Smooth muscle cell (in vitro differentiated cells): ENCODE measurements around the gene ROR2. TPM values are rescaled to one million over a fixed set of nuclear protein-coding genes. Genes with fewer than 3 reads are reported as not detected.

Experiments used
- DNase-seq: peaks from one replicate; lab custom pipeline; 2025; ENCODE audit not compliant: unreplicated experiment; lab: John Stamatoyannopoulos, UW
- H2AFZ ChIP-seq: fragments of 200-600 bp; sonication (generic); 2 replicates; pipeline ENCODE4 v1.6.0; 2016; ENCODE audit warnings: antibody characterized with exemption, low read depth, mild to moderate bottlenecking
- H3F3A ChIP-seq: fragments of 200-600 bp; sonication (generic); 2 replicates; pipeline ENCODE4 v1.6.0; 2017; ENCODE audit warnings: antibody characterized with exemption, low read depth
- H3K27ac ChIP-seq: fragments of 200-600 bp; sonication (generic); 2 replicates; pipeline ENCODE4 v1.5.1; 2016; ENCODE audit warnings: low read depth, mild to moderate bottlenecking
- H3K27me3 ChIP-seq: fragments of 200-600 bp; sonication (generic); 2 replicates; pipeline ENCODE4 v1.6.1; 2016; ENCODE audit warnings: low read depth, mild to moderate bottlenecking
- H3K36me3 ChIP-seq: fragments of 200-600 bp; sonication (generic); 2 replicates; pipeline ENCODE4 v1.5.1; 2016; ENCODE audit warnings: low read depth
- H3K4me1 ChIP-seq: fragments of 200-600 bp; sonication (generic); 2 replicates; pipeline ENCODE4 v1.5.1; 2016; ENCODE audit warnings: low read depth
- H3K4me2 ChIP-seq: fragments of 200-600 bp; sonication (generic); 2 replicates; pipeline ENCODE4 v1.6.0; 2016; ENCODE audit warnings: mild to moderate bottlenecking
- H3K4me3 ChIP-seq: fragments of 200-600 bp; sonication (generic); 2 replicates; pipeline ENCODE4 v1.5.1; 2016; ENCODE audit warnings: mild to moderate bottlenecking
- H3K79me2 ChIP-seq: fragments of 200-600 bp; sonication (generic); 2 replicates; pipeline ENCODE4 v1.6.0; 2016; ENCODE audit warnings: low read depth, mild to moderate bottlenecking
- H3K9ac ChIP-seq: fragments of 200-600 bp; sonication (generic); 2 replicates; pipeline ENCODE4 v1.6.0; 2016; ENCODE audit warnings: low read depth
- H3K9me3 ChIP-seq: fragments of 200-600 bp; sonication (generic); replicated peaks from 2 replicates; pipeline ENCODE4 v1.5.1; 2016; ENCODE audit warnings: low read depth
- H4K20me1 ChIP-seq: fragments of 200-600 bp; sonication (generic); 2 replicates; pipeline ENCODE4 v1.6.0; 2016; ENCODE audit warnings: low read depth
- CTCF ChIP-seq: fragments of 200-600 bp; sonication (generic); IDR thresholded peaks from 2 replicates; pipeline ENCODE4 v1.5.1; 2017; ENCODE audit warnings: borderline replicate concordance, mild to moderate bottlenecking, antibody characterized with exemption; ENCODE audit not compliant: insufficient read depth, poor library complexity, severe bottlenecking
- WGBS: methylation state at CpG from one replicate; pipeline ENCODE4 v1.1.7; 2016; ENCODE audit warnings: low lambda C conversion rate; 5-methylcytosine and 5-hydroxymethylcytosine counted together
- polyA plus RNA-seq: library from polyadenylated mRNA; unstranded; fragments of >200 nt; fragmentation: Nextera tagmentation; extraction: Ambion mirVana; gene quantifications from 2 replicates; pipeline ENCODE4 v1.2.1, GENCODE V29; 2016
- total RNA-seq: library from RNA; depleted of rRNA; stranded (reverse); fragments of >200 nt; gene quantifications from 2 replicates; pipeline ENCODE4 v1.2.3, GENCODE V29; 2014

The ROR2 gene
- total and polyA plus RNA-seq, 2 experiments from 2014 or later = 16.7 to 21.7 TPM

GRCh38 chr9:91891915-91892314, 58.1 kb downstream of the ROR2 start:
- Histone ChIP-seq H3K27ac (no peak overlapping the region), H3K9ac (no peak overlapping the region), H2AFZ (no peak overlapping the region), H3K27me3 (no peaks in the 10 kb centered on the region), H3K4me1 (peaks cover 36% of the 10 kb centered on the region), H3K4me2 (no peak overlapping the region), H3K4me3 (no peak overlapping the region), H4K20me1 (no peaks in the 10 kb centered on the region), H3F3A (peaks cover 7% of the 10 kb centered on the region), H3K9me3 (no peaks in the 10 kb centered on the region), H3K36me3 (no peaks in the 10 kb centered on the region), H3K79me2 (peaks cover 41% of the 10 kb centered on the region)
- whole genome bisulfite sequencing = 96% methylated on average over 6 of the region's 6 CpGs
- no peak for DNase-seq
- TF ChIP-seq CTCF = no peak

- Histone ChIP-seq H3K4me1 (peaks cover 38% of the 10 kb centered on the region), H3K36me3 (no peaks in the 10 kb centered on the region), H3K27me3 (no peaks in the 10 kb centered on the region), H3K79me2 (peaks cover 37% of the 10 kb centered on the region), H3K27ac (no peak overlapping the region), H3K4me3 (no peak overlapping the region), H2AFZ (no peak overlapping the region), H3F3A (peaks cover 8% of the 10 kb centered on the region), H3K9me3 (no peaks in the 10 kb centered on the region), H3K4me2 (no peak overlapping the region), H4K20me1 (no peaks in the 10 kb centered on the region), H3K9ac (no peak overlapping the region)
- DNase-seq = no peak
- WGBS = 78% methylated on average over 3 of the region's 3 CpGs
- no peak for TF ChIP-seq CTCF
These were observed 59.4 kb downstream of the ROR2 start for GRCh38 chr9:91890662-91891061.

- Histone ChIP-seq H3K4me3 (no peak overlapping the region), H3K9ac (no peak overlapping the region), H3K27ac (no peak overlapping the region), H3K4me1 (peaks cover 49% of the 10 kb centered on the region), H3F3A (peaks cover 14% of the 10 kb centered on the region), H3K27me3 (no peaks in the 10 kb centered on the region), H4K20me1 (no peaks in the 10 kb centered on the region), H3K4me2 (no peak overlapping the region), H3K9me3 (no peaks in the 10 kb centered on the region), H3K36me3 (no peaks in the 10 kb centered on the region), H3K79me2 (peaks cover 23% of the 10 kb centered on the region), H2AFZ (no peak overlapping the region)
- DNase-seq = no peak
- TF ChIP-seq CTCF = no peak
- 97% methylated on average over 16 of the region's 16 CpGs for WGBS
These were observed 60.7 kb downstream of the ROR2 start for GRCh38 chr9:91889161-91889911.
